GM23338 (cell line): ENCODE results near the gene ADGRG6.

Experiments
- CTCF ChIP-seq, 2 experiments: fragments of 200-600 bp in 1 of 2; sonication (generic) in 1 of 2; conservative IDR thresholded peaks; 2 replicates each; pipeline versions ENCODE4 v1.5.1 to v1.6.1; 2016 to 2017; ENCODE audit warnings: antibody characterized with exemption in 2 of 2, low read depth in 2 of 2, mild to moderate bottlenecking in 2 of 2, moderate library complexity in 1 of 2
- EZH2 ChIP-seq: fragments of 200-600 bp; sonication (generic); IDR thresholded peaks from one replicate; pipeline ENCODE4 v1.8.0; 2017; ENCODE audit warnings: antibody characterized with exemption, mild to moderate bottlenecking, low read depth; ENCODE audit not compliant: unreplicated experiment
- EZH2phosphoT487 ChIP-seq: fragments of 200-600 bp; sonication (generic); IDR thresholded peaks from one replicate; pipeline ENCODE4 v1.8.1; 2018; ENCODE audit warnings: antibody characterized with exemption; ENCODE audit not compliant: unreplicated experiment
- JUNB ChIP-seq: IDR thresholded peaks from one replicate; pipeline ENCODE4 v1.6.1; 2016; ENCODE audit warnings: antibody characterized with exemption; ENCODE audit not compliant: unreplicated experiment
- POLR2AphosphoS5 ChIP-seq: IDR thresholded peaks from 2 replicates; pipeline ENCODE4 v1.6.1; 2016; ENCODE audit warnings: antibody characterized with exemption, low read depth
- REST ChIP-seq: IDR thresholded peaks from one replicate; pipeline ENCODE4 v1.6.1; 2018; ENCODE audit warnings: antibody characterized with exemption; ENCODE audit not compliant: unreplicated experiment
- STAT1 ChIP-seq: IDR thresholded peaks from one replicate; pipeline ENCODE4 v1.6.1; 2016; ENCODE audit warnings: antibody characterized with exemption; ENCODE audit not compliant: unreplicated experiment

GRCh38 chr6:142303176-142303533 is 1.3 kb downstream of the ADGRG6 start:
- TF ChIP-seq REST (no peak), CTCF (conservative IDR thresholded peaks at IDR 0.05; ENCODE audit: low read depth in 2 of 2) (no peak), POLR2AphosphoS5 (no peak), EZH2 (no peak), STAT1 (no peak), EZH2phosphoT487 (no peak), JUNB (no peak)
